Adipocyte (in vitro differentiated cells): ENCODE measurements around the gene CDH8.

Experiments used
- DNase-seq: peaks from one replicate; pipeline ENCODE4 v3.0.0-alpha.2; 2015; ENCODE audit warnings: low read depth
- H3K27me3 ChIP-seq: replicated peaks from 2 replicates; pipeline ENCODE4 v1.7.0; 2013; ENCODE audit warnings: mild to moderate bottlenecking, low read length, moderate library complexity; ENCODE audit not compliant: control insufficient read depth, insufficient read depth
- H3K36me3 ChIP-seq: 2 replicates; pipeline ENCODE4 v1.7.0; 2013; ENCODE audit warnings: low read length, mild to moderate bottlenecking, moderate library complexity; ENCODE audit not compliant: control insufficient read depth, insufficient read depth, severe bottlenecking
- H3K4me1 ChIP-seq: 2 replicates; pipeline ENCODE4 v1.7.0; 2013; ENCODE audit warnings: mild to moderate bottlenecking, low read length, moderate library complexity; ENCODE audit not compliant: control insufficient read depth, insufficient read depth
- H3K4me3 ChIP-seq: 2 replicates; pipeline ENCODE4 v1.7.0; 2013; ENCODE audit warnings: mild to moderate bottlenecking, low read length, moderate library complexity
- H3K9ac ChIP-seq: 2 replicates; pipeline ENCODE4 v1.7.0; 2013; ENCODE audit warnings: mild to moderate bottlenecking, low read length, moderate library complexity
- H3K9me3 ChIP-seq: 2 replicates; pipeline ENCODE4 v1.7.0; 2013; ENCODE audit warnings: mild to moderate bottlenecking, low read length, moderate library complexity; ENCODE audit not compliant: control insufficient read depth

CDH8 gene

GRCh38 chr16:62022688-62023087 is 13.6 kb downstream of the CDH8 start:
- no peak for DNase-seq
- Histone ChIP-seq H3K4me3 (no peak overlapping the region), H3K27me3 (peaks cover 3% of the 10 kb centered on the region), H3K9ac (no peak overlapping the region), H3K4me1 (no peaks in the 10 kb centered on the region), H3K9me3 (no peaks in the 10 kb centered on the region), H3K36me3 (no peaks in the 10 kb centered on the region)

GRCh38 chr16:62021161-62021581 is 15.1 kb downstream of the CDH8 start:
- Histone ChIP-seq H3K4me1 (no peaks in the 10 kb centered on the region), H3K36me3 (no peaks in the 10 kb centered on the region), H3K4me3 (no peak overlapping the region), H3K9ac (no peak overlapping the region), H3K27me3 (peaks cover 3% of the 10 kb centered on the region), H3K9me3 (no peaks in the 10 kb centered on the region)
- no peak for DNase-seq

- no peak overlapping the region for H3K9ac ChIP-seq
- peaks cover 3% of the 10 kb centered on the region for H3K27me3 ChIP-seq
- no peaks in the 10 kb centered on the region for H3K4me1 ChIP-seq
- no peaks in the 10 kb centered on the region for H3K9me3 ChIP-seq
- H3K4me3 ChIP-seq: no peak overlapping the region
- H3K36me3 ChIP-seq: no peaks in the 10 kb centered on the region
- no peak for DNase-seq
These were observed 15.6 kb downstream of the CDH8 start for GRCh38 chr16:62020681-62021080.

- no peaks in the 10 kb centered on the region for H3K9me3 ChIP-seq
- H3K27me3 ChIP-seq: peaks cover 3% of the 10 kb centered on the region
- H3K36me3 ChIP-seq: no peaks in the 10 kb centered on the region
- no peak overlapping the region for H3K9ac ChIP-seq
- no peaks in the 10 kb centered on the region for H3K4me1 ChIP-seq
- no peak overlapping the region for H3K4me3 ChIP-seq
- no peak for DNase-seq
These were observed 16.4 kb downstream of the CDH8 start for GRCh38 chr16:62019851-62020250.

GRCh38 chr16:62018301-62019060 is 17.8 kb downstream of the CDH8 start:
- H3K4me3 ChIP-seq: no peak overlapping the region
- H3K36me3 ChIP-seq: no peaks in the 10 kb centered on the region
- no peaks in the 10 kb centered on the region for H3K4me1 ChIP-seq
- H3K9me3 ChIP-seq: no peaks in the 10 kb centered on the region
- H3K27me3 ChIP-seq: peaks cover 3% of the 10 kb centered on the region
- no peak overlapping the region for H3K9ac ChIP-seq
- DNase-seq: no peak

- DNase-seq: no peak
- H3K27me3 ChIP-seq: no peaks in the 10 kb centered on the region
- H3K9ac ChIP-seq: no peak overlapping the region
- H3K4me3 ChIP-seq: no peak overlapping the region
- H3K36me3 ChIP-seq: no peaks in the 10 kb centered on the region
- no peaks in the 10 kb centered on the region for H3K4me1 ChIP-seq
- no peaks in the 10 kb centered on the region for H3K9me3 ChIP-seq
These were observed 21.8 kb downstream of the CDH8 start for GRCh38 chr16:62014319-62014923.

- H3K9me3 ChIP-seq: no peaks in the 10 kb centered on the region
- no peak for DNase-seq
- H3K36me3 ChIP-seq: no peaks in the 10 kb centered on the region
- no peaks in the 10 kb centered on the region for H3K27me3 ChIP-seq
- no peaks in the 10 kb centered on the region for H3K4me1 ChIP-seq
- H3K4me3 ChIP-seq: no peak overlapping the region
- no peak overlapping the region for H3K9ac ChIP-seq
These were observed 26.1 kb downstream of the CDH8 start for GRCh38 chr16:62010186-62010585.

GRCh38 chr16:61998460-61998859 is 37.8 kb downstream of the CDH8 start:
- no peaks in the 10 kb centered on the region for H3K36me3 ChIP-seq
- no peak overlapping the region for H3K4me3 ChIP-seq
- H3K27me3 ChIP-seq: no peaks in the 10 kb centered on the region
- no peaks in the 10 kb centered on the region for H3K9me3 ChIP-seq
- no peak overlapping the region for H3K9ac ChIP-seq
- no peak for DNase-seq
- H3K4me1 ChIP-seq: no peaks in the 10 kb centered on the region

- Histone ChIP-seq H3K36me3 (no peaks in the 10 kb centered on the region), H3K27me3 (no peaks in the 10 kb centered on the region), H3K4me3 (no peak overlapping the region), H3K9ac (no peak overlapping the region), H3K9me3 (no peaks in the 10 kb centered on the region), H3K4me1 (no peaks in the 10 kb centered on the region)
- no peak for DNase-seq
These were observed 43.1 kb downstream of the CDH8 start for GRCh38 chr16:61993108-61993507.

- Histone ChIP-seq H3K4me3 (no peak overlapping the region), H3K9ac (no peak overlapping the region), H3K27me3 (no peaks in the 10 kb centered on the region), H3K36me3 (no peaks in the 10 kb centered on the region), H3K4me1 (no peaks in the 10 kb centered on the region), H3K9me3 (no peaks in the 10 kb centered on the region)
- DNase-seq: no peak
These were observed 48.7 kb downstream of the CDH8 start for GRCh38 chr16:61987474-61988012.

GRCh38 chr16:61969077-61969382 is 67.2 kb downstream of the CDH8 start:
- no peak overlapping the region for H3K9ac ChIP-seq
- no peak for DNase-seq
- H3K36me3 ChIP-seq: no peaks in the 10 kb centered on the region

More at GRCh38 chr16:61969077-61969382, 67.2 kb downstream of the CDH8 start:
- H3K27me3 ChIP-seq: no peaks in the 10 kb centered on the region
- H3K4me3 ChIP-seq: no peak overlapping the region
- no peaks in the 10 kb centered on the region for H3K9me3 ChIP-seq
- H3K4me1 ChIP-seq: no peaks in the 10 kb centered on the region
